Thyroid gland (tissue), 4 donors: ENCODE results near the gene TTC34.

Source experiments
- CTCF ChIP-seq, 6 experiments: fragments of 200-600 bp in 3 of 6; fragments of 450-650 bp in 3 of 6; sonication (generic) in 3 of 6; IDR thresholded peaks; one replicate each; pipeline ENCODE4 v1.5.1; 2016 to 2019; ENCODE audit warnings: antibody characterized with exemption in 6 of 6, mild to moderate bottlenecking in 2 of 6, inconsistent platforms in 1 of 6, moderate library complexity in 1 of 6
- POLR2A ChIP-seq, 2 donors: fragments of 450-650 bp; IDR thresholded peaks; one replicate each; pipeline ENCODE4 v1.6.1; 2017; ENCODE audit warnings: antibody characterized with exemption in 2 of 2, mild to moderate bottlenecking in 2 of 2, moderate library complexity in 1 of 2

GRCh38 chr1:2633366-2633935 lies 168.0 kb downstream of the TTC34 start:
- TF ChIP-seq CTCF (IDR thresholded peaks at IDR 0.05), result no peak
- TF ChIP-seq POLR2A (IDR thresholded peaks at IDR 0.05), result no peak
